A673 (cell line): ENCODE measurements around the gene NANOG.

Experiments used
- CTCF ChIP-seq: fragments of 300-800, 200-600 bp; sonication (generic); conservative IDR thresholded peaks from 2 replicates; pipeline ENCODE4 v1.5.1; 2017; ENCODE audit warnings: low read depth, mild to moderate bottlenecking, antibody characterized with exemption, low read length, moderate library complexity, mixed read lengths
- EZH2 ChIP-seq: fragments of 200-600 bp; sonication (generic); IDR thresholded peaks from 2 replicates; pipeline ENCODE4 v1.6.1; 2017; ENCODE audit warnings: borderline replicate concordance, low read depth, mild to moderate bottlenecking, mixed read lengths, antibody characterized with exemption, low read length; ENCODE audit not compliant: poor library complexity, severe bottlenecking

GRCh38 chr12:7797698-7798398, 8.6 kb downstream of the NANOG start:
- TF ChIP-seq CTCF, result no peak
- no peak for TF ChIP-seq EZH2
